NCI-H1092 treated with DMSO at 0.1 percent for 48 hours (cell line): ENCODE measurements around the gene MMP14.
"Not testable (repeated sequence)": the region's sequence is repeated elsewhere in the genome, so short reads cannot be mapped to it uniquely, and the experiment has no call there.

ENCODE experiments used
- DNase-seq: peaks from one replicate; lab custom pipeline; 2025; lab: John Stamatoyannopoulos, UW

Gene MMP14

DNA sequence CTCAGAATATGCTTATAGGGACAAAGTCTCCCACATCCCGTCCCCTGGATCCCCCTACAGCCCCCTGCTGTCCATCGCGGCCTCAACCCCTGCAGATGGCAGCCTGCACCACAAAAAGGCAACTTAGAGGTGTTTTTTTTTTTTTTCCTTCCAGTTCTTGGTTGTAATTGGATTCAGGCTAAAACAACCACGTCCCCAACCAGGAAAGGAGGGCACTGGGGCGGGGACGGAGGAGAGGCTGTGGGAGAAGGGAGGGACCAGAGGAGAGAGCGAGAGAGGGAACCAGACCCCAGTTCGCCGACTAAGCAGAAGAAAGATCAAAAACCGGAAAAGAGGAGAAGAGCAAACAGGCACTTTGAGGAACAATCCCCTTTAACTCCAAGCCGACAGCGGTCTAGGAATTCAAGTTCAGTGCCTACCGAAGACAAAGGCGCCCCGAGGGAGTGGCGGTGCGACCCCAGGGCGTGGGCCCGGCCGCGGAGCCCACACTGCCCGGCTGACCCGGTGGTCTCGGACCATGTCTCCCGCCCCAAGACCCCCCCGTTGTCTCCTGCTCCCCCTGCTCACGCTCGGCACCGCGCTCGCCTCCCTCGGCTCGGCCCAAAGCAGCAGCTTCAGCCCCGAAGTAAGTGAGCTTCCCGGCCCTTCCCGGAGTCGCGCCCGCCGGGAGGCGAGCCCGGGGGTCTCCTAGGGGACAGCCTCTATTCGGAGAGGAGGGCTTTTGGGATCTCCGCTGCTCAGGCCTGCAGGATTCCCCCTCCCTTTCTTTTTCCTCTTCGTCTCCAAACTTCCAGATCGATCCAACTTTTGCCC lies at the start of gene MMP14:
TSS of gene MMP14 (plus strand) at position 285 of the 813 bp plus-strand sequence. CDS start at position 518, 233 bp downstream.
- DNase-seq = no peak

DNA sequence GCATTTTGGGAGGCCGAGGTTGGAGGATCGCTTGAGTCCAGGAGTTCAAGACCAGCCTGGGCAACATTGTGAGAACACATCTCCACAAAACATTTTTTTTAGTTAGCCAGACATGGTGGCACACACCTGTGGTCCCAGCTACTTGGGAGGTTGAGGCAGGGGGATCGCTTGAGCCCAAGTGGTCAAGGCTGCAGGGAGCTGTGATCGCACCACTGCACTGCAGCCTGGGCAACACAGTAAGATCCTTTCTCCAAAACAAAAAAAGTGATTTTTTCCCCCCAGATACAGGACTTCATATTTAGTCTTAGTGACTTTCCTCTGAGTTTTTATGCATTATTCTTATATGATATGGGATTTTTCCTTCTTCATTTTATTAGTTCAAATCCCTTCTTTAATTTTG lies 49.7 kb upstream of the MMP14 start:
- no peak for DNase-seq

- no peak for DNase-seq
Observed at GRCh38 chr14:22791301-22791700, 45.1 kb upstream of the MMP14 start.

- no peak for DNase-seq
Observed at GRCh38 chr14:22792158-22792557, 44.2 kb upstream of the MMP14 start.

- not testable (repeated sequence) for DNase-seq
Observed at GRCh38 chr14:22793550-22793949, 42.8 kb upstream of the MMP14 start.

DNA sequence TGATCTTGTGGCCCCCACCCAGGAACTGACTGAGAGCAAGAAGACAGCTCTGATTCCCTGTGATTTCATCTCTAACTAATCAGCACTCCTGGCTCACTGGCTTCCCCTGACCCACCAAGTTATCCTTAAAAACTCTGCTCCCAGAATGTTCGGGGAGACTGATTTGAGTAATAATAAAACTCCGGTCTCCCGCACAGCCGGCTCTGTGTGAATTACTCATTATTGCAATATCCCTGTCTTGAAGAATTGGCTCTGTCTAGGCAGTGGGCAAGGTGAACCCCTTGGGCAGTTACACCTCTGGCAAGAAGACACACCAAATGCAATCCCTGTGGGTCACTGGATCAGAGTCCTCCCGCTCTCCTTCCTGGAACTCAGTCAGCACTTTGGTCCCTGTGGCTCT lies 42.4 kb upstream of the MMP14 start:
- no peak for DNase-seq

DNA sequence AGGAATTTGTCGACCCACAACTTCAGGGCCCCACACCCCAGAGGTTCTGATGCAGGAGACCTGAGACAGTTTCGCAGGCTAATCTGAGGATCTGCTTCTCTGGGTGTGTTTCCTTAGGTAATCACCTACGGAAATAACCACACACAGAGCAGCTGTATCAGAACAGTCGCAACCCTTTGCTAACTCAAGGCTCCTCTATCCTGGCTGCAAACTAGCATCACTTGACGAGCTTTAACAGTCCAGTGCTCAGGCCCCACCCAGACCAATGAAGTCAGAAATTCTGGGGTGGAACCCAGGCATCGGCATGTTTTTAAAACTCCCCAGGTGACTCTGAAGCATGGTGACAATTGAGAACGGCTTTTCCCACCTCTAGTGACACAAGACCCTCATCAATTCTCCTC lies 41.8 kb upstream of the MMP14 start:
- no peak for DNase-seq

DNA sequence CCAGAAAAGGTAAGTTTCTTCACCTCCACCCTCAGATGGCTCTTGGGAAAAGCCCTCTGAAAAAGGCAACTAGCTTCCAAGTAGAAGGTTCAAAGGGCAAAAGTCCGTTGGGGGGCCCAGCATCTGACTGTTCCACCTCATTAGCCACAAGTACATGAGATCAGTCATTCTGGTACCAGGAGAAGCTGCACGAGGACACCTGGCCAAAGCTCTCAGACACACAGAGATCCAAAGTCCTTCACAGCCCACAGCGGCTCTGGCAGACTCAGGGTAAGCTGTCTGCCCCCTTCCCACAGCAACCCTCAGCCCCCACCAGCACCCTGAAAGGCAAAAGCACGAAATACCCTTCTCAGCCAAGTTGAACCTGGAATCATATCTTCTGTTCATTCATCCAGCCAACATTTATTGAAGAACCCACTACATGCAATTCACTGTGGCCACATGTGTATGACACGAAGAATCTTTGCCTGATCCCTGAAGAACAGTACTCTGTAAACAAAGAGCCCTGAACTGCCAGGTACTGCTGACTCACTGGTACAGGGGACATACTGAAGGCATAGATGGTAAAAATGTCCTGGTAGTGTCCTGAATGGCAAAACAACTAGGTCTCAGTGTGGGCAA lies 40.2 kb upstream of the MMP14 start:
- no peak for DNase-seq

DNA sequence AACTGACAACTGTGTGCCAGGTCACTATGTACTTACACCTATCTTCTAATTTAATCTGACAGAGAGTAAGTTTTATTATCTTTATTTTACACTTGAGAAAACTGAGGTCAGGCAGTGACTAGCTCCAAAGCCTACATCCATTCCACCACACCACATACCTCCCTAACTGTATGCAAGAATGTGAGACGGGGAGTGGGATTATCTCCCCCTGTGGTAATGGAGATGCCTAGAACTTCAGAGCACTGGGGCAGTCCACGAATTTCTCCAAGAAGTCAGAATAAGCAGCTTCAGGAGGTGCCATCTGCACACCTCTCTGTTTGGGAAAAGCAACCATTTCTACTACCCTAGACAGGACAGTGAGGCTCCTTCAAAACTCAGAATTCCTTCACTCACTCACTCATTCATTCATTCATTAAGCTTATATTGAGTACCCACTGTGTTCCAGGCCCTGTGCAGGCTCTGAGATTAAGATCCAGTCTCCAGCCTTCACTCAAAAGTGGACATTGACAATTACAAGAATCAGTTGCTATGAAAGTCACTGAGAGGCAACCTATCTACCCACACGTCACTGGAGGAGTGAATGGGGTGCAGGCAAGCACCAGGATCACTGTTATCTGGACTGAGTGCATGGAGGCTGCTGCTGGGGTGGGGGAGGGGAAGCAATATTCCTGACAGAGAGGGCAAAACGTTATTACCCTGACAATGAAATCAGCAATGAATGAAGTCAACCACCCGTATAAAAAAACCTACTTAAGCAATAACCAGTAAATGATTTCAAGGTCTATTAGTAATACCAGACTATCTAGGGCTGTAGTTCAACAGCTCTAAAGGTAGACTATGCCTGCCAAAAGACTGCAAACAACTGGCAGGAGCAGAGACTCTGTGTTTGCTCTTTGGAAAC lies 39.1 kb upstream of the MMP14 start:
- no peak for DNase-seq

GRCh38 chr14:22798528-22798927 lies 37.9 kb upstream of the MMP14 start:
- DNase-seq = no peak

DNA sequence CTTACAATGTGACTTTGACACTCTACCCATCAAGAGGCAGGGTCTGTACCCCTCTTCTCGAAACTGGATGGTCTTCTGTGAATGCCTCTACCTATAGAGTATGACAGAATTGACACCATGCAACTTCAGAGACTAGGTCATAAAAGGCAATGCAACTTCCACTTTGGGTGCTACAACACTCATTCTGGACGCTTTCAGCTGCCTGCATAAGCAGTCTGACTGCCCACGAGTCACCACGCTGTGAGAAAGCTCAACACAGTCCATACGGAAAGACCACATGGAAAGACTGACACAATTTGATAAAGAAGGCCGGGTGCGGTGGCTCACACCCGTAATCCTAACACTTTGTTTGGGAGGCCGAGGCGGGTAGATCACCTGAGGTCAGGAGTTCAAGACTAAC lies 36.0 kb upstream of the MMP14 start:
- no peak for DNase-seq

DNA sequence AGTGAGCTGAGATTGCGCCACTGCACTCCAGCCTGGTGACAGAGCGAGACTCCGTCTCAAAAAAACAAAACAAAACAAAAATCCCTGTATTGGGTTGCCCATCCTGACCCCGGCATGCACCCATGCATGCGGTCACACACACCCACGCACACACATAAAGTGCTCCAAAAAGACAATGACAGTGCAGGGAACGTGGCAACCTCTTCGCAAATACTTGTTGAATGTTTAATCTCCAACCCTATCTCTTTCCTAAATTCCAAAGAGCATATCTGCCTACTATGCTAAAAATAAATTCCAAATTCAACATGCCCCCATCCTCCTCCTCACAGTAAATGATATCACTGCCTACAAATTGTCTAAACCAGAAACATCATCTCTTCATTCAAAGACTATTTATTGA lies 34.7 kb upstream of the MMP14 start:
- no peak for DNase-seq

DNA sequence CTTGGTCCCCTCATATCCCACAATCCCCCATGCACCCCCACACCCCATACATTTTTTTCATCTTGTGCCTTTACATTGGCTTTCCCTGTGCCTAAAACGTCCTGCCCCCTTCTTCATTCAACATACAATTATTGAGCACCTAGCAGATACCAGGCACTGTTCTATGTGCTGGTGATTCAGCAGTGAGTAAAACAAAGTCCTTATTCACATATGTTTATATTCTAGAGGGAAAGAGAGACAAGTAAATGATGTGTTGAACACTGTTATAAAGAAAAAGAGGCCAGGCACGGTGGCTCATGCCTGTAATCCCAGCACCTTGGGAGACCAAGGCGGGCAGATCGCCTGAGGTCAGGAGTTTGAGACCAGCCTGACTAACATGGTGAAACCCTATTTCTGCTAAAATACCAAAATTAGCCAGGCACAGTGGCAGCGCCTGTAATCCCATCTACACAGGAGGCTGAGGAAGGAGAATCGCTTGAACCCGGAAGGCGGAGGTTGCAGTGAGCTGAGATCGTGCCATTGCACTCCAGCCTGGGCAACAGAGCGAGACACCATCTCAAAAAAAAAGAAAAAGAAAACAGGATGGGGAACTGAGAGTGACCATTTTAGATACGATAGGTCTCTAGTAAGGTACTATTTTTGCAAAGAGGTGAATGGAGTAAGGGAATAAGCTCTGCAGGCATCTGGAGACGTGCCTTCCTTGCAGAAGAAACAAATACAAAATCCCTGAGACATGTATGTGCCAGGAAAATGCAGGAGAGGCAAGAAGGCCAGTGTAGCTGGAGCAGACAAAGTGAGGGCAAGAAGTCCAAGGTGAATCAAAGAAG lies 33.3 kb upstream of the MMP14 start:
- no peak for DNase-seq

- no peak for DNase-seq
Observed at GRCh38 chr14:22803687-22803974, 32.8 kb upstream of the MMP14 start.

DNA sequence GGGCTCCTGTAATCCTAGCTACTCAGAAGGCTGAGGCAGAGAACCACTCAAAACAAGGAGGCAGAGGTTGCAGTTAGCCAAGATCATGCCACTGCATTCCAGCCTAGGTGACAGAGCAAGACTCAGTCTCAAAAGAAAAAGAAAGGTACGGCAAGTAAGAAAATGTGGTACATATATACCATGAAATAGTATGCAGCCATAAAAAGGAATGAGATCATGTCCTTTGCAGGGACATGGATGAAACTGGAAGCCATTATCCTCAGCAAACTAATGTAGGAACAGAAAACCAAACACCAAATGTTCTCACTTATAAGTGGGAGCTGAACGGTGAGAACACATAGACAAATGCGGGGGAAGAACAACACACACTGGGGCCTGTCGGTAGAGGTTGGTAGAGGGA lies 31.1 kb upstream of the MMP14 start:
- DNase-seq = not testable (repeated sequence)

- DNase-seq = no peak
Observed at GRCh38 chr14:22807432-22808087, 28.8 kb upstream of the MMP14 start.

GRCh38 chr14:22808388-22809209 lies 27.8 kb upstream of the MMP14 start:
- DNase-seq = no peak

DNA sequence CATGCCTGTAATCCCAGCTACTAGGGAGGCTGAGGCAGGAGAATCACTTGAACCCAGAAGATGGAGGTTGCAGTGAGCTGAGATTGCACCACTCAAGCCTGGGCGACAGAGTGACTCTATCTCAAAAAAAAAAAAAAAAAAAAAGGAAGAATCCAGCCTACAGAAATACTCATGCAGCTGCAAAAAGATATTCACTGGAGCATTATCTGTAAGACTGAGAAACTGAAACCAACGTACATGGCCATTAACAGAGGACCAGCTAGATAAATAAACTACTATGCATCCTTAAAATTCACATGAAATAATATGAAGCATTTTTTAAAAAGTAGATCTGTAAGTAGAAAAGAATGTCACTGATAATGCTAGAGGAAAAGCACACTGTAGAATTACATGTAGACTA lies 24.7 kb upstream of the MMP14 start:
- DNase-seq = no peak

DNA sequence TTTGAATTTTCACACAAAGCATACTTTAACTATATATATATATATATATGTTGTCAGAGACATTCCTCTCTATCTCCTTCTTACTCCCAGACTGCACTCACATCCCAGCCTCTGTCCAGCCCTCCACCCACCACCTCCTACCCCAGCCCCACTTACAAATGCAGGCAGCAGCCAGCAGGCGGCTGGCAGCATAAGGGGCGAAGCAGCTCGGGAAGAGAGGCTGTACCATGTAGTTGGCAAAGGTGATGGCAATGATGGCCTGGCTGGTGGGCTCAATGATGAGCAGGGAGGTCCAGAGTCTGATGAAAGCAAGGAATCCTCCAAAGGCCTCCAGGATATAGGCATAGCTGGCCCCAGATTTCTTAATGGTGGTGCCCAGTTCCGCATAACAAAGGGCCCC lies 23.6 kb upstream of the MMP14 start:
- no peak for DNase-seq

GRCh38 chr14:22813145-22813544 lies 23.2 kb upstream of the MMP14 start:
- DNase-seq = no peak

DNA sequence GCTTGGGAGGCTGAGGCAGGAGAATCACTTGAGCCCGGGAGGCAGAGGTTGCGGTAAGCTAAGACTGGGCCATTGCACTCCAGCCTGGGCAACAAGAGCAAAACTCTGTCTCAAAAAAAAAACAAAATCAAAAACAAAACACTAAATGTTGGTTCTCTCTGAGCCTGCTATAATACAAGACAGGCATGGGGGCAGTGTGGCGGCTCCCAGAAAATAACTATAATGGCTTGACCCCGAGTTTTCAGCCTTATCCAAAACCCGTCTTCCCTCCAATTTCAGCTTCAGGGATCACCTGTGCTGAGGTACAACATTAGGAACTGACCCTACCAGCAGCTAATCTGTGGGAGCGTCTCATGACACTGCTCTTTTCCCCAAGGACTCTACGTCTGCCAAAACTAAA lies 22.0 kb upstream of the MMP14 start:
- DNase-seq = no peak
